Psoas muscle (tissue), 8 donors: ENCODE data around the gene CRYBG1. TPM values are rescaled to one million over a fixed set of nuclear protein-coding genes. Genes with fewer than 3 reads are reported as not detected.

Experiments used
- ATAC-seq, 4 donors: fragments of 200-7000 bp; cut with Tn5 transposase; one replicate each; pipeline ENCODE4 v1.9.1; 2020; ENCODE audit warnings: moderate library complexity in 3 of 4, mild to moderate bottlenecking in 2 of 4
- DNase-seq, 2 donors: peaks; one replicate each; pipeline ENCODE4 v3.0.0-alpha.2; 2020
- H3K27ac ChIP-seq: fragments of 200-600 bp; one replicate; pipeline ENCODE4 v1.8.0; 2022
- H3K27me3 ChIP-seq, 3 donors: fragments of 200-600 bp in 1 of 3; one replicate each; pipeline versions ENCODE4 v1.6.1 to v1.8.0; 2013 to 2022; ENCODE audit warnings: low read length in 2 of 3, mild to moderate bottlenecking in 2 of 3, moderate library complexity in 1 of 3; ENCODE audit not compliant: insufficient read depth in 3 of 3
- H3K36me3 ChIP-seq, 2 donors: fragments of 200-600 bp in 1 of 2; one replicate each; pipeline versions ENCODE4 v1.6.1 to v1.8.0; 2013 to 2022; ENCODE audit warnings: low read depth in 1 of 2, mild to moderate bottlenecking in 1 of 2, moderate library complexity in 1 of 2; ENCODE audit not compliant: insufficient read depth in 1 of 2
- H3K4me1 ChIP-seq: fragments of 200-600 bp; one replicate; pipeline ENCODE4 v1.8.0; 2022
- H3K4me3 ChIP-seq: fragments of 200-600 bp; one replicate; pipeline ENCODE4 v1.8.0; 2022; ENCODE audit warnings: mild to moderate bottlenecking
- H3K9me3 ChIP-seq: fragments of 200-600 bp; one replicate; pipeline ENCODE4 v1.8.0; 2022
- CTCF ChIP-seq: fragments of 200-600 bp; IDR thresholded peaks from one replicate; pipeline ENCODE4 v1.8.0; 2022; ENCODE audit warnings: antibody characterized with exemption
- WGBS, 3 donors: extraction: QIAGEN DNeasy Blood & Tissue Kit; methylation state at CpG; one replicate each; pipeline versions ENCODE4 v1.1.6 to v1.1.7; 2013; 5-methylcytosine and 5-hydroxymethylcytosine counted together
- intact Hi-C, 2 donors: fragments of 100-400 bp; cut with DNase I; formaldehyde crosslinking; loops; one replicate each; pipeline versions ENCODE4 v1.11.0 to v1.14.2; 2022
- polyA plus RNA-seq, 3 donors: library from polyadenylated mRNA; stranded (reverse); fragments of 200-250 nt; gene quantifications; one replicate each; pipeline ENCODE4 v1.2.3, GENCODE V29; 2013
- total RNA-seq, 4 donors: library from RNA; stranded (reverse); fragmentation: NEBNext Ultra II Directional in 2 of 4; extraction: Animal tissue kit (Norgen Biotek cat#: 25700) in 2 of 4; gene quantifications; one replicate each; pipeline versions ENCODE4 v1.2.1 to v1.2.4, GENCODE V29; 2021 to 2023
- donor health status: healthy with polysubstance abuse.
- donor health status: DM: no; HTN: no; CAD: no; lungs with moderate emphysema.
- donor health status: Bipolar disorder and iron deficiency.
- donor health status: healthy.
- donor health status: DM: yes; HTN: yes; CAD: no.
- donor health status: DM: no; HTN: no; CAD: no.
- donor health status: DM: no; HTN: no; CAD: no.
- donor health status: DM: yes; HTN: yes; CAD: no.

CRYBG1 gene
- total and polyA plus RNA-seq, 7 donors, result 0.17 to 1.6 (median 0.82) TPM

- peaks cover 27% of the 10 kb centered on the region for H3K4me1 ChIP-seq
These were observed 41.7 kb upstream of the CRYBG1 start for GRCh38 chr6:106318851-106319250.

GRCh38 chr6:106321940-106322339 lies 38.6 kb upstream of the CRYBG1 start:
- WGBS, 3 donors, result 94 to 97% (median 97%) methylated on average over 4 of the region's 4 CpGs
- intact Hi-C loops, result no loop called here
- Histone ChIP-seq H3K27ac (no peak overlapping the region), H3K9me3 (no peaks in the 10 kb centered on the region), H3K4me1 (peaks cover 25% of the 10 kb centered on the region), H3K27me3 (no peaks in the 10 kb centered on the region), H3K36me3 (no peaks in the 10 kb centered on the region), H3K4me3 (no peak overlapping the region)
- no peak for DNase-seq
- TF ChIP-seq CTCF, result no peak
- ATAC-seq, result no peak

More at GRCh38 chr6:106318851-106319250, 41.7 kb upstream of the CRYBG1 start:
- DNase-seq (no peak), ATAC-seq (no peak)
- no peaks in the 10 kb centered on the region for H3K27me3 ChIP-seq
- no peak for TF ChIP-seq CTCF
- H3K27ac ChIP-seq, result peak overlapping the region; percentile 54
- no peak overlapping the region for H3K4me3 ChIP-seq
- intact Hi-C loops, result no loop called here
- peaks cover 0 to 22% of the 10 kb centered on the region in 2 donors for H3K36me3 ChIP-seq
- no peaks in the 10 kb centered on the region for H3K9me3 ChIP-seq

- no peak for TF ChIP-seq CTCF
- ATAC-seq, result peak in 1 of 4 donors; percentile 4
- Histone ChIP-seq H3K9me3 (no peaks in the 10 kb centered on the region), H3K4me3 (peak overlapping the region; percentile 88), H3K4me1 (peaks cover 8% of the 10 kb centered on the region), H3K36me3 (no peaks in the 10 kb centered on the region), H3K27ac (peak overlapping the region; percentile 92), H3K27me3 (peaks cover 0 to 4% (median 1%) of the 10 kb centered on the region in 3 donors)
- no peak for DNase-seq
- 2 to 3% (median 3%) methylated on average over 9 of the region's 9 CpGs for WGBS, 3 donors
- intact Hi-C loops, result no loop called here
These were observed 35.7 kb upstream of the CRYBG1 start for GRCh38 chr6:106324726-106325335.

- peaks cover 0 to 4% (median 3%) of the 10 kb centered on the region in 3 donors for H3K27me3 ChIP-seq
- peaks cover 8% of the 10 kb centered on the region for H3K4me1 ChIP-seq
- peak within 1 kb of the TSS; percentile 92 for H3K27ac ChIP-seq
- no peaks in the 10 kb centered on the region for H3K9me3 ChIP-seq
- no peaks in the 10 kb centered on the region for H3K36me3 ChIP-seq
- WGBS, 3 donors, result 1% methylated on average over 55 to 56 of the region's 56 CpGs
- ATAC-seq, result peak; percentile 96 to 99 (median 96)
- DNase-seq, result peak; percentile 100
- H3K4me3 ChIP-seq, result peak within 1 kb of the TSS; percentile 88
- no peak for TF ChIP-seq CTCF
- intact Hi-C loops, result no loop called here
These were observed 35.0 kb upstream of the CRYBG1 start, which contains the start of gene ATG5 for GRCh38 chr6:106325336-106326178. Gene ATG5, minus strand, starts transcription at chr6:106325760. Its CDS starts 9,552 bp downstream, at chr6:106316208.
